HG03066 (cell line): ENCODE measurements around the gene MYO1D.
"Not testable (repeated sequence)": the region's sequence is repeated elsewhere in the genome, so short reads cannot be mapped to it uniquely, and the experiment has no call there.

ENCODE experiments used
- ATAC-seq: cut with Tn5 transposase; IDR thresholded peaks from one replicate; pipeline ENCODE4 v1.9.1; 2021; ENCODE audit warnings: low read depth; ENCODE audit not compliant: unreplicated experiment

The MYO1D gene

DNA sequence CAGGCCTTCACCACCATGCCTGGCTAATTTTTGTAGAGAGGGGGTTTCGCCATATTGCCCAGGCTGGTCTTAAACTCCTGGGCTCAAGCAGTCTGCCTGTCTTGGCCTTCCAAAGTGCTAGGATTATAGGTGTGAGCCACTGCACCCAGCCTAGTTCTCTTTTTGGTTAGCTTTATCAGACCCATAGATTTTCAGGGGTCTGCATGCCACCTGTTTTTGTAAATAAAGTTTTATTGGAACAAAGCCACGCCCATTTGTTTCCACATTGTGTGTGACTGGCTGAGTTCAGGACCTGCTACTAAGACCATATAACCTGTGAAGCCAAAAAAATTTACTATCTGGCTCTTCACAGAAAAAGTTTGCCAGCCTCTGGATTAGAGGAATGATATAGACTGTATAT lies 425.0 kb downstream of the MYO1D start:
- ATAC-seq, result no peak

DNA sequence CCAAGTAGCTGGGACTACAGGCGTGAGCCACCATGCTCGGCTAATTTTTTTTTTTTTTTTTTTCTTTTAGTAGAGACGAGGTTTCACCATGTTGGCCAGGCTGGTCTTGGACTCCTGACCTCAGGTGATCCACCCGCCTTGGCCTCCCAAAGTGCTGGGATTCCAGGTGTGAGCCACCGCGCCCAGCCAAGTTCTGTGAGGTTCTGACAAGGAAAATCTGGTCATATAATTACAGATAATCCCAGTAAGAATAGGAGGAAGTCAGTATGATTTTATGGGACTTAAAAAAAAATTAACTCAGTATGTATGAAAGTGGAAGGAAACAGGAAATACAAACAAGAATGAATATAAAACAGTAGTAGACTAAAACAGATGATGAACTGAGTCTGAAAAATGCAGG lies 426.5 kb downstream of the MYO1D start:
- ATAC-seq, result not testable (repeated sequence)

DNA sequence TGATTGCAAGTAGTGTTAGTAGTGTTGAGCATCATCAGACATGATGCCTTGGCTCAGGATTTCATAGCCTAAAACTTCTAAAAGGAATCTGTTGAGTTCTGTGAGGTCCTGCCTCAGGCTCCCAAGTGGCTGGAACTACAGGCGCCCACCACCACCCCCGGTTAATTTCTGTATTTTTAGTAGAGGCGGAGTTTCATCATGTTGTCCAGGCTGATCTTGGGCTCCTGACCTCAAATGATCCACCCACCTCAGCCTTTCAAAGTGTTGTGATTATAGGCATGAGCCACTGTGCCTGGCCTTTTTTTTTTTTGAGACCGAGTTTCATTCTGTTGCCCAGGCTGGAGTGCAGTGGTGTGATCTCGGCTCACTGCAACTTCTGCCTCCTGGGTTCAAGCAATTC lies 427.0 kb downstream of the MYO1D start:
- ATAC-seq, result no peak

DNA sequence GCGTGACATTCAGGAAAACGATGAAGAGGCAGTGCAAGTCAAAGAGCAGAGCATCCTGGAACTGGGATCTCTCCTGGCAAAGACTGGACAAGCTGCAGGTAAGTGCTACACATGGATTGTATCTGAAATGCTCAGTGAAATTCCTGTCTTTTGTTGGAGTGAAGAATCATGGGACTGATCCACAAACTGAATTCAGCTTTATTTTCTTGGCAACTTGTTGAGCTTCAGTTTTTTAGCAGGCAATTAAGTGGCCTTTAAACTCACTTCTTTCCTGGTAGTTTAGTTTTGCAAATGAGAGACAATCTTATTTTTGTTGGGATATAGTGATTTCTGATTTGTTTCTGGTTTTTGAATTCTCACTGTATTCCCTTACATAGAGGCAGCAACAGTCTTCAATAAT lies 430.0 kb downstream of the MYO1D start:
- no peak for ATAC-seq

DNA sequence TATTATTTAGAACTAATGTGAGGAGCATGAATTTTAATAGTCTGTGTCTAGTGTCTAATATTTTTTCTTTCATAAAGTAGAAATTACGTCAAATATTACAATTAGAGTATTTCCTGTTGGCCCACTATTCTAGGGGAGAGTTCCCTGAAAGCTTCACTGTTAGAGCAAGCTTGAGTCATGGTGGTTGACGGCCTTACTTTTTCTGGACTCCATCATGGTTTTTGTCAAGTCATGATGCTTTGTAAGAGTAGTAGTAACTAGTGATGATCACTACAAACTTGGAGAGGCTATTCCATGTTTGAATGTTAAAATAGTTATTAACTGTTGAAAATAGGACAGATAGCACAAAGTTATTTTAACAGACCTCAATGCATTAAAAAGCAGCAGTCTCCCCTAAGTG lies 431.0 kb downstream of the MYO1D start:
- no peak for ATAC-seq

DNA sequence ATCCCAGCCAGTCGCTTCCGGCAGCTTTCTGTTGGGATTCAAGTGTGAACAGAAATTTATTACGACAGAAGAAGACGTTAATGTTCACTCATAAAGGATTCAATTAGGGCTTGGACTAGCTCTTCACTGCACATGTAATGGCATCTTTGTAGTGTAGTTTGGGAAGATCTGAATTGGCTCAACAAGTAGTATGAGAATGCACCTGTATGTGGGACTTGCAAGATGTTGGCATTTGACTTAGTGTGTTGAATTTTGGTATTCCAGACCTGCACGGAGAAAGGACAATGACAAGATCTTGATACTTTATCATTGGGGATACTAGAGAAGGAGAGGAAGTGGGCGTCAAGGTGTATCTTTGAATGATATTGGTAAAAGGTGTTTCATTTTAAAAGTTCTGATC lies 431.4 kb downstream of the MYO1D start:
- ATAC-seq, result no peak

DNA sequence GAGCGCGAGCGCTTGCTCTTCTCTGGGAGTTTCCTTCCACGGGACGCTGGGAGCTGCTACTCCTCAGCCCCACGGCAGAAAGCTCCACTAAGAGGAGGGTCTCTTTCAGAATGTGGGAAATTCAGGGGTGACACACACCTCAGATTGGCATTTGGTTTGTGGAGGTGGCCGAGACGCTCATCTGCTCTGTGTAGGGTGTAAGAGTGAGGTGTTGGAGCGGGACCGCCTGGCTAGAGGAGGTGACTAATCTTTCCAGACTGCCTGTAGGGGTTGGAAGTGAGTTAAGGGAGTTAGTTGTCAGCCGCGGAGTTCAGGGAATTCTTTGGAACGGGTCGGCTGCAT lies 431.9 kb downstream of the MYO1D start:
- peak; percentile 12 for ATAC-seq

DNA sequence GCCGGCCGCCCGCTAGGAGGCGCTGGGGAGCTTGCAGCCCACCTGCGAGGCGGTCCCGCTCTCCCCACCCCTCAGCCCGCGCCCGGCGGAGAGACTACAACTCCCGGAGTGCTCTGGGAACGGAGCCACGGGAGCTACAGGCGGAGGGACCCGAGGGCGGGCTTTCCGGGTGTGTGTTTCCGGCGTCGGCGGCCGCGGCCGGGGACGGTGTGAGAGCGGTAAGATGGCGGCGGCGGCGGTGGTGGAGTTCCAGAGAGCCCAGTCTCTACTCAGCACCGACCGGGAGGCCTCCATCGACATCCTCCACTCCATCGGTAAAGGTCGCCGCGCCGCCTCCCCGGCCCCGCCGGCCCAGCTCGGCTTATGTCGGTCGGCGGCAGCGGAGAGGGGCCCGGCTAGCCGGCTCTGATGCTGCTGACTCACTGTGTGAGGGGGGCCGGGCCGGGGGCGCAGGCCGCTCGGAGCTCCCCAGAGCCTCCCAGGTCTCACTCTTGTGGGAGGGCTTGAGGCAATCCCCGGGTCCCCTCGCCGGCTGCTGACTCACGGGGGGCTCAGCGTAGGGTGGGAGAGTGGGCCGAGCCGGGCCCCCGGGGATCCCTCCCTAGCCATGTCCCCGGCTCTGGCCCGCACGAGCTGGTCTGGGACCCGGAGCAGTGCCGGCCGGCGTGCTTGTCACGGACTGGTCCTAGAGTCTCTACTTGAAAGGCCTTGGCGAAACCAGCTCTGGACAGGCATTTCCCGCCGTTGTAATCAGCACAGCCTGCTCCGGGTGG lies 432.4 kb downstream of the MYO1D start, which contains the start of gene PSMD11:
Gene PSMD11, plus strand, starts transcription at position 210 of the 773 bp plus-strand sequence. Its CDS starts 14 bp downstream, at position 224.
- peak; percentile 84 for ATAC-seq

DNA sequence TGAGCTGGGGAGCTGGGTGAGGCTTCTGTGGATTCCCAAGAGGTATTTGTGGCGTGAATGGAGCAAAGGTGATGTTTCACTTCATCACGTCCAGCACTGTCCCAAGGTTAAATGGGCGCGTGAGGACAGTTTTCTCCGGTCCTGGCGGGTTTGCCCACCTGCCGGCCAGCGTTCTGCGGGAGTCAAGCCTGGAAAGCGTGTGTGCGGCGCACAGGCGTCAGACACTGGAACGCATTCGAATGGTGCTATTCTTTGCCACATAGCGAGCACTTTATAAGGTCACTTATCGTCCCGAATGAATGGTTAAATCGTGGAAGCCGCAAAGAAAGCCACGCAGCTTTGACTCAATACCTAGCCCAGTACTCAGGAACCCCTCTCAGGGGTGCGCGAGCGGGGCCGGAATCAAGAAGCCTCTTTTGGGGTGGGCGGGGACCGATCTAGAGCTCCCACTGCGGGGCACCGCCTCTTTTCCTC lies 433.1 kb downstream of the MYO1D start:
- ATAC-seq, result no peak
